Amniotic epithelial cell (primary cell): Measurements from ENCODE around the gene ADD3.

Experiments used
- DNase-seq: peaks from one replicate; pipeline ENCODE4 v3.0.0-alpha.2; 2010; ENCODE audit warnings: low read depth

ADD3 gene

DNA sequence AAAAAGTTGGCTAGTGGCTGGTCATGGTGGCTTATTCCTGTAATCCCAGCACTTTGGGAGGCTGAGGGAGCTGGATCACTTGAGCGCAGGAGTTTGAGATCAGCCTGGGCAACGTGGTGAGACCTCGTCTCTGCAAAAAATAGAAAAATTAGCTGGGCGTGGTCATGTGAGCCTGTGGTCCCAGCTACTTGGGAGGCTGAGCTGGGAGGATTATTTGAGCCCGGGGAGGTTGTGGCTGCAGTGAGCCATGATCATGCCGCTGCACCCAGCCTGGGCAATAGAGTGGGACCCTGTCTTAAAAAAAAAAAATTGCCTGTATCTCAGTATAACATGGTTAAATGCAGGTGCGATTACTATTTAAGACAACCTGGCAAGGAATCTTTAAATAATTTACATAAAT lies 61.0 kb downstream of the ADD3 start:
- DNase-seq, result no peak

DNA sequence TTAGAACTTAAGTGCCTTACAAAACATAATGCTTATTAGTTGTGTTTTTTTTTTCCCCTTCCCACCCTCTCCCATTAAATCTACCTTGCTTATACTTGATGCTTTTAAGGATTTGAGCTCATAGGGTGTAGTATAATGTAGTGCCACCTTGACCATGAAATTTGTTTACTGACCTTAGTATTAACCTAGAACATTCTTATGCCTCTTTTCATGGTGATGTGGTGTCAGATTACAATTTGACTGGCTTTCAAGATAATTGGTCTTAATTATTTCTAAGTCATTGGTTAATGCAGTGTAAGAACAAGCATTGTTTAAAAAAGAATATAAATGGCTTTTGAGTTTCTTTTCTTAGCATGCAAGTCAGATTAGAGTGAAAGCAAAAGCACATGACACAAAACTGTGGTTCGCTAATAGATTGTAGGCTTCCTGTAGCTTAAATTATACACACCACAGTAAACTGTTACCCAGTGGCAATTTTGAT lies 61.8 kb downstream of the ADD3 start:
- DNase-seq, result peak; percentile 16

DNA sequence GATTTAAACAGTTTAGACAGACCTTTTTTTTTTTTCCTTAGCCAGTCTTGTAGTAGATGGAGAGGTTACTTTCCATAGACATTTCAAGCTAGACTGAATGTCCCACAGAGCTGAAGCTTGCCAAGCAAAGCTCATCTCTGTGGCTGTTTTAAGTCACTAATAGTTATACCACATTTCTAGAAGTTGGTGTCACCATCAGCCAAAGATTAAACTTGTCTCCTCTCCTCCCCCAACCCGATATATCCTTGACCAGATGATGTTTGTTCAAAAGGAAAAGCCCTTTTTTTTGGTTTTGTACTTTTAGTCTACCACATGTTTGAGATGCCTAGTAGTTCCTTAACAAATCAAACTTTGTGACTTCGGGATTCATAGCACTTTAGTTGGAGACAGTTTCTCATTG lies 66.1 kb downstream of the ADD3 start:
- no peak for DNase-seq

DNA sequence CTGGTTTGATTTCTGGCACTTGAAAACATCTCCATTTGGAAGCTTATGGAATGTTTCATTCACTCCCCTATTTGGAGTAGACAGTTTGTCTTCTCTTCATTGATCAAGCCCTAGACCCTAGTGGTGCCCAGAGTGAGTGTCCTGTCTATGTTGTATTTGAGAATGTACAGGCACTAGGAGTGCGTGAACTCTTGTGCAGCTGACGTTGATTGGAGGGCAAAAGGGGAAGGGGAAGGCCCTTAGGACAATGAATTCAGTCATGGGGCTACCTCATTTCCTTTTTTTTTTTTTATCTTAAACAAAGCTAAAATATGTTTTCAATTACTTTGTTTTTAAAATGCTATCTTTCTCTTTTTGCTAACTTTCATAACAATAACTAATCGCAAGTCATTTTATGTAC lies 66.5 kb downstream of the ADD3 start:
- DNase-seq, result no peak

DNA sequence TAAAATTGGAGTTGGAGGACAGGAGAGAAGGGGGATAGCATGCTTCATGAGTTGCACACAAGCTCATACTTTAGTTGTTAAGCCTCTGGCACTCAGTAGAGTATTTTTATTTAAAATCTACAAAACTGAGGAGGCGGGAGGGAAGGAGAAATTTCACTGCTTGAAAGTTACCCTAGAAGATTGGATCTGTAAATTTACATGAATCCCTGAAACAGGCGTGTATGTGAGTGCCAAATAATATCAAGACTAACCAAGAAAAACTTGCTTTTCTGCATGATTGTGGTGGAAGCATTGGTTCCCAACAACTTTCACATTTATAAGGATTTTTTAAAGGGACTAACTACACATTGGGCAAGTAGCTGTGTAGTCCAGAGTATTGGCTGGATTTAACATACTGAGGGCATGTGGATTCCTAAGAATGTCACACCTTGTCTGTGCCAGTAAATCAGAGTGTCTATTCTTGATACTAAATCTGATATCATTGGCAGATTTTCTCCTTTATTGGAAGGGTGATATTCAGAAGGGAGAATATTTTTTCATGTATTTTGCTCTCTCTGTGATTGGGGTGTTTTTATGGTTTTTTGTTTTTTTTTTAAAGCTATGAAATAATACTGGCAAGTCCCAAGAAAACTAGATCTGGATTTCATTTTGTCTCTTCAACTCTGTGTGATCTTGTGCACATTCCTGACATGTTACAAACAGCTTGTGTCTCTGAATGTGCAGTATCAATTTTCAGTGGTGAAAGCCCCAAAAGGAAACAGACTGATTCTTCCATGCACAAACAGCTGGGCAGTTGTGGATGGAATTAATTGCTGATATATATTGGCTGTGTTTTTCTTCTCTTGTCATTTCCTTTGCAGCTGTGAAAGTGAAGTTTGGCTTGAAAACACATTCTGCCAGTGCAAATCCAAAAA lies 67.2 kb downstream of the ADD3 start:
- DNase-seq, result peak; percentile 49

DNA sequence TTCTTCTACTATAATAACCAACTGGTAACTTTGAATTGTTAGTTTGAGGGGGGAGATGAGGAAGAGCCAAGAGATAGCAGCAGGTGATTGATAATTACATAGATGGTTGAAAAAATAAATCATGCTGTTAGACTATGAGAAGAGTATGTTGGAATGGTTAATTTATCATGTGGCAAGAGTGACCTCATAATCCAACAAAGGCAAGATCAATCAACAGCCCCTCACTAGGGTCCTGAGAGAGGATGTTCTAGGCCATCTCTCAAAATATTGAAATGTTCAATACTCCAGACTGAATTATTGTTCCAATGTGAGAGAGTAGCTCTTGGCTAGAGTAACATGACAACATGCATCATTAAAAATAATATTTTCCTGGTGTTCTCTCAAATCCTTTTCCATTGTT lies 67.9 kb downstream of the ADD3 start:
- DNase-seq, result no peak

DNA sequence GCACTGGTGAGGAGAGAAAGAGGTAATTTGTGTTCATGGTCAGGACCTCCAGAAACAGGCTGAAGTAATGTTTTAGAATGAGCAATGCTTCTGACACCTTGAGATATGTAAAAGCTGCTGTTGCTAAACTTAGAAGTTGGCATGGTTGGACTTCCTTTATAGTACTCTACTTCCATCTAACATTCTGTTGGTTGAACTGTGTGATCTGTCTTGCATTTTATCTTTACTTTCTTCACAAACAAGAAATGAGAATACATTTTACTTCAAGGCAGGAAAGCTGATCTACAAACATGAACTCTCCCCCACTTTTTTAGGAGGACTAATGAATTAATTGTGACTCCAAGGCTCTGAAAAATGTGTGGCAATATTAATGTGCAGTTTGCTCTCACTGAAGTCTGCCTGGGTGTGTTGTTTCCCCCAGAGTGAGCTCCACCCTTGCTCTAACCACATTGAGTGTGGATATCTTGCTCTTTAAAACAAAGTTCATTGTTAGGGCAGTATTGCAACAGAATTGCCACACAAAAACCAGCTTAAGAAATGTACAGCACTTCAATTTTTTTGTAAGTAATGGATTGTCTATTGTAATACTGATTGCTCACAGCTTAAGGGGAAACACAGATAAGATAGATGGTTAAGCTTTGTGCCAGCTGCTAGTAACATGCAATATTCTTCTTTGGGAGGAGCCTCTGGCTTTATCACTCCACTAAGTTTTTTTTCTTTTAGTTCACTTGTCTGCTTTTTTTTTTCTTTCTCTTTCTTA lies 69.0 kb downstream of the ADD3 start:
- DNase-seq, result peak; percentile 99

DNA sequence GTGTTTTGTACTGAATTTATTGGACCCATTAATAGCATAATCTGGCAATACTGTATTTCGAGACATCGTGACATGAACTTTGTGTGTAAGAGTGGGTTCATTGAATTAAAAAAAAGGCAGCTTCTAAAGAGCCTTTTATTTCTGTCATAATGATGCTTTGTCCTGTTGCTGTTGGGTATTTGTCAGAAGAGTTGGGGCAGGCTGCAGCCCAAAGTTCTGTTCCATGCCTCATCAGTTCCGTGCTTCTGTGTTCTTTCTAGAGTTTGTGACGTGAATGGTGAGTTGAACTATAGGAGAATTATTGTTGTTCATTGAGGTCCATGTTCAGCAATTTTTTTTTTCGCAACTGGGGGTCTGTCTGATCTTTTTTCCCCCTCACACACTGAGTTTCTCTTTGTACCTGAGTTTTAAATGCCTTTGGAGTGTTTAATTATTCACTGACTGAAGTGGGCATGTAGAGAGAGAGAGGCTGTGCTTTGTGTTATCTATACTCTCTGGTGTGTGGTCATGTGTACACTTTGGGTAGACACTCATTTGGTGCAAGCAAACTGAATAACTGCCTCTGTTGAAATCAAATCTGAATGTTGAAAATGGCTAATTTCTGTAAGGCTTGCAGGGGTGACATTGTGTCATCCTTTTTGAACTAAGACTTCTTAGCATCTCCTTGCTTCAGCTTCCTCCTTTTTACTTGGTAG lies 69.8 kb downstream of the ADD3 start:
- peak; percentile 43 for DNase-seq

DNA sequence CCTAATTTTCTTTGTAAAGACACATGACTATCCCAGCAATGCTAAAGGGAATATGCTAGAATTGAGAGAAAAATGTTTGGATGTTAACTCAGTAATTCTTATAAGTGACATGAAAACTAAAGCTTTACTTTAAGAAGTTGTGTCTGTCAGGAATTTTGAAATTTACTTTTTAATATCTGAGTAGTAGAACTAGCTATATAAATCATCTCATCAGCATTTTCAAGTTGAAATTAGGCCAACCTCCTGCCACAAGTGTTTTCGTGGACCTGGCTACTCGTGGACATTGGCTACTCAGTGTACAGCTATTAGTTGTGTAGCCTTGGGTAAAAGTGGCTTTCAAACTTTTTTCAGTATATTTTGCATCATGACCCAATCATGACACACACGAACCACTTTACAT lies 70.5 kb downstream of the ADD3 start:
- no peak for DNase-seq

DNA sequence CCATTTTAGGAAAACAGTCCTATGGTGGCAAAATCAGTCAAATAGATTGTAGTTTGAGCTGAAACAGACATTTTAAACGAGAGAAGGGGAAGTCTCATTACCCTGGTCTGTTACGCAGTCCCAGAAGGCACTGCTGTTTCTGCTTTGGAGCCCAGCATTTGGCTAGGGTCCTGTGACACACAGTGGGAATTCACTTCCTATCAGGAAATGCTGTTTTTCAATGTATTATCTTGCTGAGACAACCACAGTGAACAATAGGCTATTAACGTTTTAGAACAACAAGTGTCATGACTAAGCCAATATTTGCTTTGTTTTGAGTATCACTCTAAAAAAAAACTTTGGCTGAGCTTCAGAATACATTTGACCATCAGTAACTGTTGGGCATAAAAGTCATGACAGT lies 74.1 kb downstream of the ADD3 start:
- peak; percentile 47 for DNase-seq

DNA sequence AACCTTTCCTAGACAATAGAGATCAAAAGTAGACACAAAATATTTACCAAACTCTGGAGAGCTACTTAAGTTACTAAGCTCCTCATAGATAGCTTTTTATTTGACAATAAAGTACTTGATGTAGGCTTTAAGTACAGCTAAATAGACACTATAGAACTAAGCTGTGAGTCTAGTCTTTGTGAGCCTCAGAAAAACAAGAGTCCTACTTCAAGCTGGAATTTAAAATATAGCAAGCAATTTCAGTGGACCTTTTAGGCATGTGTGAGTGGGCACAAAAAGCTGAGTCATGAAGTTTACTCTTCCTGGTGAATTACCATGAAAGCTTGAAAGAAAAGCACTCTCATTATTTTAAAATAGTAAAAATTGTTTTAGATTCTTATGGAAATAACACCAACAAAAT lies 76.1 kb downstream of the ADD3 start:
- peak; percentile 45 for DNase-seq

DNA sequence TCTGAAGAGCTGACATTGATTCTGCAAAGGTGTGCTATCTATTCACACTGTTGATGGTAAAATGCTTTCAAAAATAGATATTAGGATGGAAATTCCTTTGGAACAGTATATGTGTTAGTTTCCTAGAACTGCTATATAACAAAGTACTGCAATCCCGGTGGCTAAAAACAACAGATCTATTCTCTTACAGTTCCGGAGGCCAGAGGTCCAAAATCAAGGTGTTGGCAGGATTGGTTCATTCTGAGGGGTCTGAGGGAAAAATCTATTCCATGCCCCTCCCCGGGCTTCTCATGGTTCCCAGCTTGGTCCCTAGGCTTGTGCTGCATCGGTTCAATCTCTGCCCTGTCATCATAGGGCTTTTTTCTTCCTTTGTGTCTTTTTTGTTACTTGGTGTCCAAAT lies 79.9 kb downstream of the ADD3 start:
- DNase-seq, result no peak

DNA sequence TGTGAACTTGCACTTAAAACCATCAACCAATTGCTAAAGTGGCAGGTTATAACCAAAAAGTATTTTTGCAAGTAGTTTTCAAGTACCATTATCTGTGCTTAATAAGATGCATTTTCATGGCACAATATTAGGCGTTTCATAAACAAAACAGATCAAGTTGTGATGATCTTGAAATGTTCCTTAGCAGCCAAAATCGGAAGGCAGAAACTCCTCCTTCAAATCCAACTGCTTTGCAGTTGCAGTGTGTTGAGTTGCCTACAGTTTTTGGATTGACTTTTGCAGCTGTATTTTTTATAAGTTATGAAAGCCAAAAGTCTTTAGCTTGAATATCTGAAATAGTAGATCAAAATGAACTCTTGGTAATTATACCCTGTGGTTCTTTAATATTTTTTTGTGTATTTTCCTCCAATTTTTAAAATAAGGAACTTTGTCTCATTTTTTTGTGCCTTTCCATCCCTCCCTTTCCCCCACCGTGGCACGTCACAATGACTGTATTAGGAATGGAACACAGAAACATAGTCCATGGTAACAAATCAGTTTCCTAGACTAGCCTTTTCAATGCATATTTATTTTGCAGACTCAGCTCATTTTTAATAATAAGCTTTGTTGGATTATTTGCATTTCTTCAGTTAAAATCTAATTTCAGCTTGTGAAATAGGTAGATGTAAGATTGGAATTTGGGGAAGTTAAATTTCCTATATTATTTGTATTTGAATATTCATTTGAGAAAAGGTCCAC lies 80.8 kb downstream of the ADD3 start:
- no peak for DNase-seq

DNA sequence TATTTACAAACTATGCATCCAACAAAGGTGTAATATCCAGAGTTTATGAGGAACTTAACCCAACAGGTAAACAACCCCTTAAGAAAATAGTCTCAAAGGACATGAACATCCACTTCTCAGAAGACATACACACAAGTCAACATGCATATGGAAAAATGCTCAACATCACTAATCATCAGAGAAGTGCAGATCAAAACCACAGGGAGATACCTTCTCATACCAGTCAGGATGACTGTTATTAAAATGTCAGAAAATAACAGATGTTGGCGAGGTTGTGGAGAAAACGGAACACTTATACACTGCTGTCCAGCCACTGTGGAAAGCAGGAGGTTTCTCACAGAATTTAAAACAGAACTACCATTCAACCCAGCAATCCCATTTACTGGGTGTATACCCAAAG lies 84.0 kb downstream of the ADD3 start:
- DNase-seq, result peak; percentile 55

DNA sequence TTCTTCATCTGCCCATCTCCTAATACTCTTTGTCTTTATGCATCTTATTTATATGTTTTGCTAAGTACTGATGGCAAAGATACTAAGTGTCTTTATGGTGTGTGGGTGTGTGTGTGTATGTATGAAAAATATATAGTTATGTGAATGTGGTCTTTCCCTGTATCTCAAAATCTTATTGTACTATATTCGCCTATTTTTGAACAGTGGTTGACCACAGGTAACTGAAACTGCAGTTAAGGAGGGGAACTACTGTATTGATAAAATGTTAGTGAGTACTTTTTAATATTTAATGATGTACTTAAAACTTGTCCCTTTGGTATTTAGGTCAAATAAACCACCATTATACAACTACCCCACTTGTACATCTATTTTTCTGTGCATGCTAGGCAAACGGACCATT lies 85.9 kb downstream of the ADD3 start:
- DNase-seq, result no peak

DNA sequence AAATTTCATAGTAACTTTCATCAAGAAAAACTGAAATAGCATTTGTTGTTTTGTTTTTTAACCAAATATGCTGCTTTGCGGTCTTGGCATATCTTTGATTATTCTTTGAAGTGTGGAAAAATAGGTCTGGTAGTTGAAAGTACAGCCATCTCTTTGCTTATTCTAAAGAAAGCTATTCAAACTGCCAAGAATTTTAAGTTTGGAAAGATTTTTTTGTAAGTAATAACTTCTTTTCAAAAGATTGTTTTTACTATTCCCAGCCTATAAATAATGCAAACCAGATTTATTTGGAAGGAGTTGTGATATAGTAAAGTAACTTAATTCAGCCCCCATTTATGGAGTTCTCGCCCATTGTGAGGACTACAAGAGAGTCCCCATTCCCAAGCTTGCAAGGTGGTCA lies 87.0 kb downstream of the ADD3 start:
- no peak for DNase-seq

DNA sequence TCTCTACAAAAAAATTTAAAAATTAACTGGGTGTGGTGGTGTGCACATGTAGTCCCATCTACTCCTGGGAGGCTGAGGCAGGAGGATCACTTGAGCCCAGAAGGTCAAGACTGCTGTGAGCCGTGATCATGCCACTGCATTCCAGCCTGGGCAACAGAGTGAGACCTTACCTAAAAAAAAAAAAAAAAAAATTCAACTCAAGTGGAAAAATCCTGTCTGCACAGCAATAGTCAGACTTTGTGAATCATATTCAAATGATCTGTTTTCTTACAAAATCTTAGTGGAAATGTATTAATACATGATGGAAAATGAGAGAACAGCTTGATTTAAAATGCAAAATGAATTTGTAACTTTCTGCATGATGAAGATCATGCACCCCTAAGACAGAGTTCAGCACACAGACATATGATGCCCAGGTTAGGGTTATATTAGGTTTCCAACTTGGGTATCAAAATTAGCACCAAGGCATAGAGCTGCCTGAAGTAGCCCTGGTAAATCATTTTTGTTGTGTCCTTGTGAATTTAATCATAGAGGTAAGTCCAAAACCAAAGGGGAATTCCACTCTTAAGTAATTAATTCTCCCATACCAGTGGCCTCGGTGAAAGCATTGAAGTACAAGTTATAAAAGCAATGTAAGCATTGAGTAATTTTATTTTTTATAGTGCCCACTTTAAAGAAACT lies 93.8 kb downstream of the ADD3 start:
- no peak for DNase-seq

DNA sequence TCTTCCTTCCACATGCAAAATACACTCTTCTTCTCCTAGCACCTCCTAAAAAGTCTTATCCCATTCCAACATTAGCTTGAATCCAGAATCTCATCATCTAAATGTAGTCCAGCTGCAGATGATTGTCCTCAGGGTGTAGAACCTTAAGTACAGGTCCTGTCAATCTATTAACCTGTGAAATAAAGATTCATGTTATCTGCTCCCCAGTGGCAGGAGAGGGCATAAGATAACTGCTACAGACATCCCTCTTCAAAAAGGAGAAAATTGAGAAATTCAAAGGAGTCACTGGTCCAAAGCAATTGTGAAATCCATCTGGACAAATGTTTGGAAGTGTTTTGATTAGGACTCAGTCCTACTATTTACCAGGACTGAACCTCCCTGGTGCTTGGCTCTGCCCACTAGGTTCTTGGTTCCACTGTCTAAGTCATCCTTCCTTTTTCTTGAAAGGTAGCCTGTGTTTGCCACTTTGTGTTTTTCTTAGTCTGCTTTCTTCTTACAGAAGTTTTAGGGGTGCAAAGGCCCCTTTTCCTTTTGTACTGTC lies 96.2 kb downstream of the ADD3 start:
- DNase-seq, result peak; percentile 24

DNA sequence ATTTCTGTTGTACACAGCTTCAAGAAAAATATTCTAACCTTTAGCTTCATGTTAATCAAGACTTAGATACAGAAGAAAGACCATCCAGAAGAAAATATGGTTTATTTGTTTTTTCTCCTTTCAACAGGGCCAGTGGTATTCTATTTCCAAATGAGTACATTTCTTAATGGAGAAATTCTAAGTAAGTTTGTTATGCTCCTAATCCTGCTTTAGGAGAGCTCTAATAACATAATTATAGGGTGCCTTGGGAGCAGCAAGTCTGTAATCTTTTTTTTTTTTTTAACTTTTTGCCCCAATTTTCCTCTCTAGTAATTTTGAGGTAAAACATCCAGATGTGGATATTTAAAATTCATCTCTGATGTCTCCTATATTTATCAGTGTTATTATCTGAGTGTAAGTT lies 98.1 kb downstream of the ADD3 start:
- DNase-seq, result no peak

DNA sequence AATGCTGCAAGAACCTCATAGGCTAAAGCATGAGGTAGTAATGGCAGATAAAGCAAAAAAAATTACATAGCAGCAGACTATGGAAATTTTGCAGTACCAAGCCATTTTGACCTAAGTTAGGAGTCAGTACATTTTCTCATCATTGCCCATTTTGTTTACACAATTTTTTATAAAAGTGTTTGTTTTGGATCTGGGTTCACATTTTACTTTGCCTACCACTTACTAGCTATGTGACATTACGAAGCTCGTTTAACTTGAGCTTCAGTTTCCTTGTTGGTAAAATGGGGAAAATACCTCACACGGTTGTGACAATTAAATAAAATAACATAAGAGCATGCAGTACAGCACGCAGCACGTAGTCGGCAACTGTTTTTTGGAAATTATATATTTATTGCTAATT lies 99.6 kb downstream of the ADD3 start:
- DNase-seq, result no peak

DNA sequence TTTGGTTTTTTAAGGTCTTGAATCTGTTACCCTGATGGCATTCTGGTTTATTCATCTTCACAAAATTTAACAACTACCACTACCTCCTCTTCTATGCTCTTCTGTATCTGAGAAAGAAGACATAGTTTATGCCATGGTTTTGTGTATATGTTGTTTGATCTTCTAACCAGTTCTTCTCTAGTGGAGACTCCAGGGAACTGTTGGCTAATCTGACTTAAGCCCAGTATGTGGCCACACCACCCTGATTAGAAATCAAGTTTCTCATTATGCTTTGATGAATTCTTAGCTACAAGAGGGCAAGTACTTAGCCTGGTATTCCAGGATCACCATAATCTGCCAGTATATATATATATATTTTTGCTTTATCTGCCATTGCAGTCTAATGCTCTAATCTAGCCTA lies 100.1 kb downstream of the ADD3 start:
- peak; percentile 5 for DNase-seq
